ENCODE measurements around the gene TMEM59L. TPM values are rescaled to one million over a fixed set of nuclear protein-coding genes. Genes with fewer than 3 reads are reported as not detected.

Gene TMEM59L
- total RNA-seq, 2 experiments from 2014 or later = not detected

GRCh38 chr19:18656337-18657086 lies 43.8 kb downstream of the TMEM59L start:
- H3K4me1 Mint-ChIP-seq = peaks cover 1% of the 10 kb centered on the region
- DNase-seq (no peak), ATAC-seq (no peak)
- H3K9me3 Mint-ChIP-seq (ENCODE audit: low read depth) = no peaks in the 10 kb centered on the region
- no peaks in the 10 kb centered on the region for H3K36me3 Mint-ChIP-seq
- no peak overlapping the region for H3K4me3 Mint-ChIP-seq
- CTCF ChIA-PET = no interaction called here
- no peaks in the 10 kb centered on the region for H3K27me3 Mint-ChIP-seq
- H3K27ac Mint-ChIP-seq = no peak overlapping the region

- DNase-seq (no peak), ATAC-seq (no peak)
- peaks cover 1% of the 10 kb centered on the region for H3K4me1 Mint-ChIP-seq
- no peaks in the 10 kb centered on the region for H3K27me3 Mint-ChIP-seq
- no peak overlapping the region for H3K27ac Mint-ChIP-seq
- no peaks in the 10 kb centered on the region for H3K36me3 Mint-ChIP-seq
- H3K4me3 Mint-ChIP-seq = no peak overlapping the region
- no peaks in the 10 kb centered on the region for H3K9me3 Mint-ChIP-seq (ENCODE audit: low read depth)
- CTCF ChIA-PET = no interaction called here
Observed at GRCh38 chr19:18657590-18658365, 45.1 kb downstream of the TMEM59L start.

GRCh38 chr19:18658366-18658855 lies 45.7 kb downstream of the TMEM59L start:
- DNase-seq = no peak
- H3K9me3 Mint-ChIP-seq (ENCODE audit: low read depth) = no peaks in the 10 kb centered on the region
- H3K4me3 Mint-ChIP-seq = no peak overlapping the region
- H3K36me3 Mint-ChIP-seq = no peaks in the 10 kb centered on the region
- no peak for ATAC-seq
- no peak overlapping the region for H3K27ac Mint-ChIP-seq
- CTCF ChIA-PET = no interaction called here
- no peaks in the 10 kb centered on the region for H3K27me3 Mint-ChIP-seq
- peaks cover 1% of the 10 kb centered on the region for H3K4me1 Mint-ChIP-seq

GRCh38 chr19:18659281-18660050 lies 46.8 kb downstream of the TMEM59L start:
- Mint-ChIP-seq H3K27ac (no peak overlapping the region), H3K4me1 (peaks cover 5% of the 10 kb centered on the region), H3K9me3 (ENCODE audit: low read depth) (no peaks in the 10 kb centered on the region), H3K36me3 (no peaks in the 10 kb centered on the region), H3K27me3 (no peaks in the 10 kb centered on the region), H3K4me3 (no peak overlapping the region)
- ATAC-seq (no peak), DNase-seq (no peak)
- CTCF ChIA-PET = no interaction called here

- H3K36me3 Mint-ChIP-seq = no peaks in the 10 kb centered on the region
- no peaks in the 10 kb centered on the region for H3K9me3 Mint-ChIP-seq (ENCODE audit: low read depth)
- CTCF ChIA-PET = no interaction called here
- no peak overlapping the region for H3K4me3 Mint-ChIP-seq
- H3K27me3 Mint-ChIP-seq = no peaks in the 10 kb centered on the region
- H3K4me1 Mint-ChIP-seq = peaks cover 5% of the 10 kb centered on the region
- no peak overlapping the region for H3K27ac Mint-ChIP-seq
- ATAC-seq = no peak
- DNase-seq = no peak
Observed at GRCh38 chr19:18660051-18660910, 47.6 kb downstream of the TMEM59L start.

- no peaks in the 10 kb centered on the region for H3K36me3 Mint-ChIP-seq
- DNase-seq (no peak), ATAC-seq (no peak)
- H3K4me3 Mint-ChIP-seq = no peak overlapping the region
- H3K27ac Mint-ChIP-seq = no peak overlapping the region
- H3K27me3 Mint-ChIP-seq = no peaks in the 10 kb centered on the region
- peaks cover 5% of the 10 kb centered on the region for H3K4me1 Mint-ChIP-seq
- CTCF ChIA-PET = no interaction called here
- H3K9me3 Mint-ChIP-seq (ENCODE audit: low read depth) = no peaks in the 10 kb centered on the region
Observed at GRCh38 chr19:18660939-18661670, 48.4 kb downstream of the TMEM59L start.

GRCh38 chr19:18662972-18663732 lies 50.5 kb downstream of the TMEM59L start:
- CTCF ChIA-PET = no interaction called here
- ATAC-seq (no peak), DNase-seq (no peak)
- H3K4me3 Mint-ChIP-seq = no peak overlapping the region
- H3K36me3 Mint-ChIP-seq = no peaks in the 10 kb centered on the region
- no peaks in the 10 kb centered on the region for H3K27me3 Mint-ChIP-seq
- peaks cover 5% of the 10 kb centered on the region for H3K4me1 Mint-ChIP-seq
- no peak overlapping the region for H3K27ac Mint-ChIP-seq
- H3K9me3 Mint-ChIP-seq (ENCODE audit: low read depth) = no peaks in the 10 kb centered on the region

GRCh38 chr19:18663940-18664530 lies 51.4 kb downstream of the TMEM59L start:
- no peak for ATAC-seq
- no peak for DNase-seq
- Mint-ChIP-seq H3K27ac (peak overlapping the region; percentile 38), H3K9me3 (ENCODE audit: low read depth) (no peaks in the 10 kb centered on the region), H3K4me3 (no peak overlapping the region), H3K27me3 (no peaks in the 10 kb centered on the region), H3K36me3 (no peaks in the 10 kb centered on the region), H3K4me1 (peaks cover 5% of the 10 kb centered on the region)
- CTCF ChIA-PET = no interaction called here

GRCh38 chr19:18665771-18666202 lies 53.1 kb downstream of the TMEM59L start:
- Mint-ChIP-seq H3K27me3 (no peaks in the 10 kb centered on the region), H3K4me1 (peaks cover 5% of the 10 kb centered on the region), H3K27ac (no peak overlapping the region), H3K36me3 (no peaks in the 10 kb centered on the region), H3K9me3 (ENCODE audit: low read depth) (no peaks in the 10 kb centered on the region), H3K4me3 (no peak overlapping the region)
- no peak for ATAC-seq
- CTCF ChIA-PET = interaction anchor here (1.0 to 1.1 kb wide), 2 partner anchors 76 to 196 kb away, joined by 3 to 5 read pairs; no protein-coding TSS in a partner anchor
- no peak for DNase-seq

GRCh38 chr19:18666317-18666716 lies 53.6 kb downstream of the TMEM59L start:
- Mint-ChIP-seq H3K4me1 (peaks cover 4% of the 10 kb centered on the region), H3K9me3 (ENCODE audit: low read depth) (no peaks in the 10 kb centered on the region), H3K36me3 (no peaks in the 10 kb centered on the region), H3K27ac (no peak overlapping the region), H3K4me3 (no peak overlapping the region), H3K27me3 (no peaks in the 10 kb centered on the region)
- CTCF ChIA-PET = interaction anchor here (1.0 to 1.1 kb wide), 2 partner anchors 77 to 197 kb away, joined by 3 to 5 read pairs; no protein-coding TSS in a partner anchor
- ATAC-seq (no peak), DNase-seq (no peak)

- CTCF ChIA-PET = no interaction called here
- Mint-ChIP-seq H3K27me3 (no peaks in the 10 kb centered on the region), H3K36me3 (no peaks in the 10 kb centered on the region), H3K27ac (no peak overlapping the region), H3K9me3 (ENCODE audit: low read depth) (no peaks in the 10 kb centered on the region), H3K4me1 (peaks cover 3% of the 10 kb centered on the region), H3K4me3 (no peak overlapping the region)
- DNase-seq (no peak), ATAC-seq (no peak)
Observed at GRCh38 chr19:18666784-18667183, 54.1 kb downstream of the TMEM59L start.

All from activated CD8-positive, alpha-beta memory T cell treated with anti-CD3 and anti-CD28 coated beads, Interleukin-2, amount 10 ng/mL, durations not matched to agents 7 days and 5 days (primary cell).